AG09319 (cell line): ENCODE measurements around the gene GALNT4.

ENCODE experiments used
- DNase-seq: peaks from one replicate; pipeline ENCODE4 v3.0.0-alpha.2; 2010; ENCODE audit warnings: low read depth; ENCODE audit errors: extremely low read depth
- TF ChIP-seq, protein P1 (sequence below): IDR thresholded peaks from 2 replicates; pipeline ENCODE4 v1.5.1; 2011; ENCODE audit warnings: low read depth, mild to moderate bottlenecking, inconsistent platforms, low read length, moderate library complexity

Gene GALNT4

DNA sequence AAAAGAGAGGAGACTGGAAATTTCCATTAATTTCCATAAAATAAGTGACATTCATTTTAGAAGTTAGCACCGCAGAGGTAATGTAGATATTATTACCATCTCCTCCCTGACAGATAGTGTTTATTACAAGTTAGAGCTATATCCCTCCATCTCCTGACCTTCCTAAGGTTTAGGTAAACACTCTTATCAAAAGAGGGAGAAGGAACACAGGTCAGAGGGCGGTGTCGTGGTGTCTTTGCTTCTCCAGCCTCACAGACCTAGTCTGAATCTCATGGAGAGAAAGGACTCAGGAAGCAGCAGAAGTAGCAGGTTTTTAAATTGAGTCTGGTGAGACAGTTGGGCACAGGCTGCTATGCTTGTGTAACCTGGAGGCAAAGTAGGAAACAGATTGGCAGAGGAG, 12.8 kb upstream of the GALNT4 start:
- TF ChIP-seq, protein P1, sequence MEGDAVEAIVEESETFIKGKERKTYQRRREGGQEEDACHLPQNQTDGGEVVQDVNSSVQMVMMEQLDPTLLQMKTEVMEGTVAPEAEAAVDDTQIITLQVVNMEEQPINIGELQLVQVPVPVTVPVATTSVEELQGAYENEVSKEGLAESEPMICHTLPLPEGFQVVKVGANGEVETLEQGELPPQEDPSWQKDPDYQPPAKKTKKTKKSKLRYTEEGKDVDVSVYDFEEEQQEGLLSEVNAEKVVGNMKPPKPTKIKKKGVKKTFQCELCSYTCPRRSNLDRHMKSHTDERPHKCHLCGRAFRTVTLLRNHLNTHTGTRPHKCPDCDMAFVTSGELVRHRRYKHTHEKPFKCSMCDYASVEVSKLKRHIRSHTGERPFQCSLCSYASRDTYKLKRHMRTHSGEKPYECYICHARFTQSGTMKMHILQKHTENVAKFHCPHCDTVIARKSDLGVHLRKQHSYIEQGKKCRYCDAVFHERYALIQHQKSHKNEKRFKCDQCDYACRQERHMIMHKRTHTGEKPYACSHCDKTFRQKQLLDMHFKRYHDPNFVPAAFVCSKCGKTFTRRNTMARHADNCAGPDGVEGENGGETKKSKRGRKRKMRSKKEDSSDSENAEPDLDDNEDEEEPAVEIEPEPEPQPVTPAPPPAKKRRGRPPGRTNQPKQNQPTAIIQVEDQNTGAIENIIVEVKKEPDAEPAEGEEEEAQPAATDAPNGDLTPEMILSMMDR: no peak
- DNase-seq: no peak

DNA sequence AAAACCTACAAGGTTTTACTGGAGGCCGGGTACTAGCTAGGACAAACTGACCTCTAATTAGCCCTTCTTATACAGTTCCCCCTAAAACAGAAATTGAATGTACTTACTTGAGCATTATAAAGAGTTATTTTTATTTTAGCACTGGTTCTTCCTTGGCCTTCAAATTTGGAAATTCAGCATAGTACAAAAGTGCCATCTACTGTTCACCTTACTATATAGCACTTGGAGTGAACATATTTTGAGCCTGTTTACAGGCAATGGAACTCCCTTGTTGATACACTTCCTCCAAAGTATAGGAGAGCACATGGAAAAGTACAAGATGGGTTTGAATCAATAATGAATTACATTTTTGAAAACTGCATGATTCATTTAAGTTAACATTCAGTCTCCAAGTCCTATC, 5.1 kb upstream of the GALNT4 start:
- TF ChIP-seq, protein P1: peak; percentile 67
- no peak for DNase-seq

DNA sequence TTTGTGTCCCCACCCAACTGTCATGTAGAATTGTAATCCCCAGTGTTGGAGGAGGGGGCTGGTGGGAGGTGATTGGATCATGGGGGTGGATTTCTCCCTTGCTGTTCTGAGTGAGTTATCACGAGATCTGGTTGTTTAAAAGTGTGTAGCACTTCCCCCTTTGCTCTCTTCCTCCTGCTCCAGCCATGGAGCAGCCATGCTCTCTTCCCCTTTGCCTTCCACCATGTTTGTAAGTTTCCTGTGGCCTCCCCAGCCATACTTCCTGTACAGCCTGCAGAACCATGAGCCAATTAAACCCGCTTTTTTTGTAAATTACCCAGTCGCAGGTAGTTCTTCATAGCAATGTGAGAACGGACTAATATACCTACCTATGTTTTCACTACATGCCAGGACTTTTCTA, 3.8 kb upstream of the GALNT4 start:
- no peak for DNase-seq
- TF ChIP-seq, protein P1: no peak

DNA sequence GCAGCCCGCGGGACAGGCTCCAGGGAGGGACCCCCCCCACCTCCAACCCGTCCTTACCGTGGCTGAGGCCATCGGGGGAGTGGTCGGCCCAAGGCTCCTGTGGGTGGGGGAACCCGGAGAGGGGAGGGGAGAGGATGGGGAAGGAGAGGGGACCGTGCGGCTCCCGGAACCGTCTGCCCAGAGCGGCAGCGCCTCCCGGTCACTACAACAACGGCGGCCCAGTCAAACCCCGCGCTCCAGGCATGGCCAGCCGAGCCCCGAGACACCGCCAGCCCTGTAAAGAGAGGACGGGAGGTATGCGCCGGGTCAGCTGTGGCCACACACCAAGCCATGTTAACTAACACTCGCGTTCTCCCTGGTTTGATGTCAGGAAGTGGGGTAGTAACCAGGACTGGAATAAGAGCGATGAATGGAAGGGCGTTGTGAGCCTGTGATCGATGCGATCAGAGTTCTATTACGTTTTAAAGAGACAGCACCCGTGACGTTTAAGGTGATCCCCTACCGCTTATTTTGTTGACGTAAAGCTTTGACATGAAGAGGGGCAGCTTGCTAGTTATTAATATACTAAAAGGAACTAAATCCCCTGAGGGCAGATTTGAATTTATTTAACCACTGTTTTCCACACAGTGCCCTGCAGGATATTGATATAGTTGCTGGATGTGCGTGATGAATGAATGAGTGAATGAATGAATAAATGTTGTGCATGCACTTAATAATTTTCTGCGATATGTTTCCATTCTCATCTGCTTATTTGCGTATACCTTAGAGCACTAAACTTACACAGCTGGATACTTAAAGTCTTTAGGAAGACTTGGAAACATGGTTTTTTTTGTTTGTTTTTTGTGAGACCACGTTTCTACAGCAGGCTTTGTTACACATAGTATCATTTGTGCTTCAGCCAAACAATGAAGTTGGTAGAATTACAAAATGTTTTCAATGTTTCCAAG, 1.5 kb upstream of the GALNT4 start, which contains the start of gene POC1B:
POC1B (minus strand) TSS at position 224 of the 947 bp plus-strand sequence; CDS start at position 72, 152 bp downstream.
- DNase-seq: no peak
- TF ChIP-seq, protein P1: no peak

DNA sequence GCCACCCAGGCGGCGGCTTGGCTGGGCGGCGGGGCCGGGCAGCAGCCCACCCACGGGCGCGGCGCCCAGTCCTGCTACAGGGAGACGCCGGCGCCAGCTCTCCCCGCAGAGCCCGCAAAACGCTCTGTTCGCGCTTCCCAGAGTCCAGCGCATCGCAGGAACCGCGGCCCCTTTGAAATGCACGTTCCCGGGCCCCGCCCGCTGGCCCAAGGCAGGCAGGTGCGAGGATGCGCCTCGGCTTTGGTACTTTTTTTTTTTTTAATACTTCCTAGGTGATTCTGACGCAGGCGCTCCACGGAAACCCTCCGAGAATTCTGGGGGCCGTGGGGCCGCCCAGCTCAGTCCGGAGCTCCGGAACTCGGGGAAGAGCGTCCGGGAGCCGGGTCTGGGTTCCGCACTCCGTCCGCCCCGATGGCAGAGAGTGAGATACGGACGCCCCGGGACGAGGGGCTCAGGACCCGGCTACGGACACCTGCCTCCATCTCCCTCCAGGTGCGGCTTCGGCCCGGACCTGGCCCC, 768 bp upstream of the GALNT4 start:
- DNase-seq: no peak
- TF ChIP-seq, protein P1: no peak

DNA sequence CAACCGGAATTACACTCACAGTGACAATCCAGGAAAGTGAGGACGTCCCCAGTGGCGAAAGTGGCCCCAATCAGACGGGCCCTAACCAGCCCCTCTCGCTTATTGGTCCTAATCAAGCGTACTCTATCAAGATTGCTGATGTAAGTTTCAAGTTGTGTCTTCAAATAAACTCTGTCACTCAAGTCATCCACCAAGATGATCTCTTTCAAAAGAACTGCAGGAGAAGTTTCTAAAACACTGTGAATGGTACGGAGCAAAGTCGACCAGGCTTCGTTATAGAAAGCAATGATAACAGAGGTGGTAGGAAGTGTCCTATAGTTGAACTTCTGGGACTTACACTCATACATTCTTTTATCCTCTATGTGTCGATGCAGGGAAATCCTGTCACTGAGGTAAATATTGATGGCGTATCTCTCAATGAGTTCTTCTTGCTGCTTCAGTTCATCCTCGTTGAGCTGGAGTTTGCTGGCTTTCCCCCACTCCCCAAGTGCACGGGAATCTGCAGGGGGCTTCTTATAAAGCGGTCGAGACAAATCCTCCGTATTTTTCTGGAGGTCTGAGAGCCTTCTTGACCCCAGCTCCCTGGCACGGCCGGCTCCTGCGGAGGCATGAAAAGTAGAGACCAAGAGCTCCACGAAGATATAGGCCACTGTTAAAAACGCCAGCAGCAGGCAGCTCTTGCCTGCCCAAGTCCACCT, 604 bp downstream of the GALNT4 start:
- DNase-seq: no peak
- TF ChIP-seq, protein P1: no peak

DNA sequence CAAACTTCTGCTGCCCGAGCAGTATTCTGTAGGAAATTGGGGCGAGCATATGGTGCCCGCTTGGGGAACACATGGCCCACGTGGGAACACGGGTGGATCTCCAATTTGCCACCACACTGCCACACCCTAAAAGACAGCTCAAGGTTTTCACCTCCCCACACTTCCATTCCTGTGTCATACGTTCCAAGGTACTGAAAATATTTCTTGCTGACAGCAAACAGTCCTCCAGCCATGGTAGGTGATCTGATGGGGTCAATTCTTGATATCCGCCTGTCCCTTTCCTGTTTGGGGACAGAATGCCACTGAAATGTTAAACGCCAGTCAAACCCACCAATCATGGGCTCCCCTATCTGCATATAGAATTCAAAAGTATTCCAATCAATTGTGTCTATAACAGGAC, 1.2 kb downstream of the GALNT4 start:
- TF ChIP-seq, protein P1: no peak
- no peak for DNase-seq
